22Rv1 (cell line): ENCODE measurements around the gene LZTR1.

Source experiments
- CTCF ChIP-seq: fragments of 450-650 bp; IDR thresholded peaks from 2 replicates; pipeline ENCODE4 v1.5.1; 2017; ENCODE audit warnings: mild to moderate bottlenecking
- ZFX ChIP-seq: fragments of 450-650 bp; IDR thresholded peaks from 2 replicates; pipeline ENCODE4 v1.6.1; 2017; ENCODE audit warnings: antibody characterized with exemption, borderline replicate concordance

- TF ChIP-seq CTCF (no peak), ZFX (no peak)
These were observed 33.1 kb upstream of the LZTR1 start for GRCh38 chr22:20948989-20949388.
